K562 (cell line): ENCODE measurements around the gene MFSD11. TPM values are rescaled to one million over a fixed set of nuclear protein-coding genes. Genes with fewer than 3 reads are reported as not detected.
A peak's percentile ranks its signal among the peaks of the same experiment; 100 is the strongest.

ENCODE experiments used
- ATF6 ChIP-seq: sonication (generic); formaldehyde crosslinking; IDR thresholded peaks from 2 replicates; pipeline ENCODE4 v1.4.0; 2020; ENCODE audit warnings: mild to moderate bottlenecking, missing genetic modification reagents
- BRD9 ChIP-seq: fragments of 450-650 bp; IDR thresholded peaks from 2 replicates; pipeline ENCODE4 v1.6.1; 2018; ENCODE audit warnings: low read depth; ENCODE audit not compliant: partially characterized antibody
- HES1 ChIP-seq: fragments of 450-650 bp; IDR thresholded peaks from 2 replicates; pipeline ENCODE4 v1.6.1; 2016; ENCODE audit warnings: low read depth, mild to moderate bottlenecking, moderate library complexity
- NFATC3 ChIP-seq: fragments of 450-650 bp; IDR thresholded peaks from 2 replicates; pipeline ENCODE4 v1.6.1; 2017; ENCODE audit warnings: mild to moderate bottlenecking
- NR2C1 ChIP-seq, 2 experiments: fragments of 450-650 bp; IDR thresholded peaks; 2 replicates each; pipeline ENCODE4 v1.6.1; 2017; ENCODE audit warnings: mild to moderate bottlenecking in 2 of 2, antibody characterized with exemption in 1 of 2, inconsistent platforms in 1 of 2, missing compliant biosample characterization in 1 of 2, missing genetic modification characterization in 1 of 2
- RB1 ChIP-seq: fragments of 450-650 bp; IDR thresholded peaks from 2 replicates; pipeline ENCODE4 v1.6.1; 2017; ENCODE audit warnings: low read depth, mild to moderate bottlenecking
- RNF219 ChIP-seq: fragments of 250-450 bp; sonication (Bioruptor Pico); IDR thresholded peaks from 2 replicates; pipeline ENCODE4 v1.5.0; 2022; ENCODE audit warnings: mild to moderate bottlenecking
- TRIM25 ChIP-seq: fragments of 450-650 bp; IDR thresholded peaks from 2 replicates; pipeline ENCODE4 v1.7.0; 2016; ENCODE audit warnings: borderline replicate concordance
- USF1 ChIP-seq: sonication (generic); formaldehyde crosslinking; IDR thresholded peaks from 2 replicates; pipeline ENCODE4 v1.9.0; 2022; ENCODE audit warnings: mild to moderate bottlenecking, missing genetic modification reagents
- ZBTB33 ChIP-seq: sonication (generic); formaldehyde crosslinking; IDR thresholded peaks from 2 replicates; pipeline ENCODE4 v1.8.1; 2023; ENCODE audit warnings: mild to moderate bottlenecking, missing genetic modification reagents
- ZBTB8A ChIP-seq: fragments of 450-650 bp; IDR thresholded peaks from 2 replicates; pipeline ENCODE4 v1.6.1; 2018; ENCODE audit warnings: mild to moderate bottlenecking, moderate library complexity; ENCODE audit not compliant: partially characterized antibody
- ZNF408 ChIP-seq: fragments of 250-450 bp; sonication (Bioruptor Pico); IDR thresholded peaks from 2 replicates; pipeline ENCODE4 v1.4.0; 2020; ENCODE audit warnings: low read depth, mild to moderate bottlenecking, moderate library complexity
- ZNF583 ChIP-seq: fragments of 250-450 bp; sonication (Bioruptor Pico); IDR thresholded peaks from 2 replicates; pipeline ENCODE4 v1.4.0; 2020
- ZNF639 ChIP-seq, 2 experiments: fragments of 200-800 bp in 1 of 2; sonication (Bioruptor generic) in 1 of 2; sonication (generic) in 1 of 2; formaldehyde crosslinking in 1 of 2; IDR thresholded peaks in 1 of 2; conservative IDR thresholded peaks in 1 of 2; 2 replicates each; pipeline versions ENCODE4 v1.5.0 to v1.6.1; 2016 to 2020; ENCODE audit warnings: missing compliant biosample characterization in 1 of 2, missing genetic modification characterization in 1 of 2, missing genetic modification reagents in 1 of 2
- polyA plus RNA-seq, 8 experiments: library from polyadenylated mRNA; depleted of rRNA in 4 of 8; stranded (reverse) in 5 of 8; unstranded in 3 of 8; fragments of >200 nt; fragmentation: Nextera tagmentation in 2 of 8; fragmentation: Illumina TruSeq in 1 of 8; extraction: Ambion mirVana in 2 of 8; extraction: Trizol in 1 of 8; gene quantifications; 2 replicates each; pipeline versions ENCODE4 v1.2.1 to v1.2.3, GENCODE V29; 2011 to 2014; ENCODE audit warnings: inconsistent platforms in 1 of 8, missing spikeins in 1 of 8
- total RNA-seq, 7 experiments: library from RNA; depleted of rRNA in 6 of 7; stranded (reverse); fragments of >200 nt in 6 of 7; fragmentation: Illumina TruSeq in 2 of 7; extraction: Trizol in 2 of 7; gene quantifications; 2 replicates each; pipeline versions ENCODE4 v1.2.1 to v1.2.3, GENCODE V29; 2011 to 2021; ENCODE audit warnings: low replicate concordance in 1 of 7

MFSD11 gene
- total and polyA plus RNA-seq, 9 of the 15 experiments (the other 6 are each of a cell fraction or from before 2014, with no cell fraction given) = 14.4 to 24.5 (median 19.9) TPM

GRCh38 chr17:76726776-76727718 is 10.9 kb upstream of the MFSD11 start, which contains the start of gene METTL23 (continued):
- TF ChIP-seq ZNF639 (CRISPR knock-in tag; conservative IDR thresholded peaks at IDR 0.05 in 1 of 2, IDR thresholded peaks at IDR 0.05 in 1 of 2) = peak in 1 of 2 experiments; percentile 80; a peak in 2 of 4 replicates
- TF ChIP-seq ZNF408 (CRISPR knock-in tag) = no peak
- no peak for TF ChIP-seq HES1
- peak; percentile 91 for TF ChIP-seq ATF6
- no peak for TF ChIP-seq ZNF583 (CRISPR knock-in tag)
- TF ChIP-seq RB1 = peak; percentile 87
- no peak for TF ChIP-seq TRIM25
- TF ChIP-seq USF1 (CRISPR knock-in tag) = peak; percentile 83
- no peak for TF ChIP-seq BRD9
- no peak for TF ChIP-seq ZBTB8A
- TF ChIP-seq NFATC3 = no peak
- TF ChIP-seq NR2C1 (IDR thresholded peaks at IDR 0.05) = no peak
- peak; percentile 33; the same call in 1 of the 2 replicates for TF ChIP-seq NR2C1 (tag; IDR thresholded peaks at IDR 0.05)
- TF ChIP-seq ZBTB33 (CRISPR knock-in tag) = no peak
- TF ChIP-seq RNF219 = no peak
